Muscle of leg (tissue), 11 donors: Measurements from ENCODE around the gene PLA2G15. TPM values are rescaled to one million over a fixed set of nuclear protein-coding genes. Genes with fewer than 3 reads are reported as not detected.
A peak's percentile ranks its signal among the peaks of the same experiment; 100 is the strongest.

ENCODE experiments used
- DNase-seq: peaks from one replicate; pipeline ENCODE4 v3.0.0; 2013
- H3K27ac ChIP-seq: one replicate; pipeline ENCODE4 v1.5.1; 2013; ENCODE audit warnings: mild to moderate bottlenecking, low read length, control low read depth
- H3K27me3 ChIP-seq: one replicate; pipeline ENCODE4 v1.6.1; 2013; ENCODE audit warnings: low read length; ENCODE audit not compliant: control insufficient read depth, insufficient read depth
- H3K36me3 ChIP-seq: one replicate; pipeline ENCODE4 v1.6.1; 2013; ENCODE audit warnings: low read length; ENCODE audit not compliant: control insufficient read depth, insufficient read depth
- H3K4me1 ChIP-seq: one replicate; pipeline ENCODE4 v1.6.1; 2013; ENCODE audit warnings: low read length; ENCODE audit not compliant: control insufficient read depth, insufficient read depth
- H3K4me3 ChIP-seq: one replicate; pipeline ENCODE4 v1.5.1; 2013; ENCODE audit warnings: low read length, control low read depth
- H3K9me3 ChIP-seq: replicated peaks from 2 replicates; pipeline ENCODE4 v1.6.1; 2013; ENCODE audit warnings: low read depth, low read length; ENCODE audit not compliant: control insufficient read depth
- WGBS: methylation state at CpG from one replicate; pipeline ENCODE4 v1.1.5; 2013; ENCODE audit warnings: missing lambda C conversion rate; ENCODE audit not compliant: insufficient coverage; 5-methylcytosine and 5-hydroxymethylcytosine counted together
- polyA plus RNA-seq, 8 donors: library from polyadenylated mRNA; unstranded; fragments of 120-200 nt; gene quantifications; one replicate each; pipeline versions ENCODE4 v1.2.1 to v1.2.3, GENCODE V29; 2013; ENCODE audit warnings: inconsistent platforms in 1 of 8, low replicate concordance in 1 of 8; ENCODE audit not compliant: insufficient read length in 8 of 8, insufficient read depth in 1 of 8
- total RNA-seq: library from RNA; stranded (reverse); fragments of 120-200 nt; gene quantifications from one replicate; pipeline ENCODE4 v1.2.4, GENCODE V29; 2013

PLA2G15 gene
- total and polyA plus RNA-seq, 9 donors: 20.4 to 33.1 (median 23.7) TPM

DNA sequence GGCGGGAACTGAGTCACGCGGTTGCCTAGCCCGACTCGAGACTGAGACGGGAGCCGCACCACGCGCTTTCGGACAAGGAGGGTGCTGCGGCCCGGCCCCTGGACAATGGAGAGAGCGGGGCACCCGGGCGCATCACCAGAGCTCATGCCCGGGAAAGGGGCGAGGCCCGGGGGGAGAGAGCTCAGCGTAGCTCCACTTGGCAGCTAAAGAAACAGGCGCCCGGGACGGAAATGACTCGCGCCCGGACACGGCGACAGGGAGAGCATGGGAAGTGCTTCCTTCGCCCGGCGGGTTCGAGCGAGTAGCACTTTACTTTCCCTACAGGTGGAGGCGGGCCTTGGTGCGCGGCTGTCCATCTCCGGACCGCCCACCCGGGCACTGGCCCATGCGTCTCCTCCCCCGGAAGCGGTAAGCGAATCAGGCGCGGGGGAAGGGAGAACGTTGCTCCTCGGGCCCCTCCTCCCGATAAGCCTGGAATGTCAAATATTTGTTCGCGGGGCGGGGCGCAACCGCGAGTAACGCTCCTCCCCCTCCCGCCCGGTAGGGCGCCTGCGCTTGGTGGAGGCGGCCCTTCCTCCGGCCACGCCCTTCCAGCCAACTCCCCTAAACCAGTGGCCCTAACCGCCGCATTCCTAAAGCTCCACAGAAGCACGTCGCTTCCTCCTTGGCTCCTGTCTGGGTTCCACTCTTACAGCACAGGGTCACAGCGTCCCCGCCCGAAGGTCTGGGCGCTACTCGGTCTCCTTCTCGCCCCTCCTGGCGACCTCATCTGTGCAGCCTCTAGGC, 7.7 kb upstream of the PLA2G15 start:
- H3K4me1 ChIP-seq: peaks cover 35% of the 10 kb centered on the region
- DNase-seq: peak; percentile 98
- peak overlapping the region; percentile 66 for H3K4me3 ChIP-seq
- H3K9me3 ChIP-seq: no peaks in the 10 kb centered on the region
- peak overlapping the region; percentile 60 for H3K27ac ChIP-seq
- WGBS: under 1% methylated on average over 70 of the region's 72 CpGs
- no peaks in the 10 kb centered on the region for H3K36me3 ChIP-seq
- peaks cover 38% of the 10 kb centered on the region for H3K27me3 ChIP-seq

- no peak for DNase-seq
- Histone ChIP-seq H3K4me1 (peaks cover 35% of the 10 kb centered on the region), H3K36me3 (no peaks in the 10 kb centered on the region), H3K4me3 (peak overlapping the region; percentile 66), H3K27me3 (peaks cover 38% of the 10 kb centered on the region), H3K27ac (peak overlapping the region; percentile 60), H3K9me3 (no peaks in the 10 kb centered on the region)
- WGBS: 2% methylated on average over 12 of the region's 20 CpGs
Measured at GRCh38 chr16:68238029-68238345, 7.2 kb upstream of the PLA2G15 start.

DNA sequence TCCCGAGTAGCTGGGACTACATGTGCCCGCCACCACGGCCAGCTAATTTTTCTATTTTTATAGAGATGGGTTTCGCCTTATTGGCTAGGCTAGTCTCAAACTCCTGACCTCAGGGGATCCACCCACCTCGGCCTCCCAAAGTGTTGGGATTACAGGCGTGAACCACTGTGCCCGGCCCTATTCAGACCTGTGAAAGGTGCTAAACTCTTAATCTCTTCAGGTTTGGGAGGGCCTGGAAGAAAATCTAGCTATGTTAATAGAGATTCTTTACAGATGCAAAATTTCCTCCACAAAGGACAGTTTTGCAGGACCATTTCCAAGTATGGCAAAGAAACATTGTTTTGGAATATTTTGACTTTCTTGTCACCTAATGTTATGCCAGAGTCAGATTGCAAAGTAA, 3.1 kb upstream of the PLA2G15 start:
- Histone ChIP-seq H3K27me3 (peaks cover 7% of the 10 kb centered on the region), H3K4me3 (no peak overlapping the region)
- 92% methylated on average over 4 of the region's 7 CpGs for WGBS

GRCh38 chr16:68242926-68243858, 2.0 kb upstream of the PLA2G15 start:
- Histone ChIP-seq H3K9me3 (no peaks in the 10 kb centered on the region), H3K27me3 (peaks cover 3% of the 10 kb centered on the region), H3K36me3 (no peaks in the 10 kb centered on the region), H3K4me3 (no peak overlapping the region), H3K4me1 (peaks cover 42% of the 10 kb centered on the region), H3K27ac (no peak overlapping the region)
- WGBS: 70% methylated on average over 7 of the region's 9 CpGs
- no peak for DNase-seq

More for the DNA sequence above, 3.1 kb upstream of the PLA2G15 start:
- Histone ChIP-seq H3K36me3 (no peaks in the 10 kb centered on the region), H3K27ac (no peak overlapping the region), H3K4me1 (peaks cover 38% of the 10 kb centered on the region), H3K9me3 (no peaks in the 10 kb centered on the region)
- no peak for DNase-seq

GRCh38 chr16:68244481-68244902, 681 bp upstream of the PLA2G15 start:
- Histone ChIP-seq H3K9me3 (no peaks in the 10 kb centered on the region), H3K4me1 (peaks cover 48% of the 10 kb centered on the region)

DNA sequence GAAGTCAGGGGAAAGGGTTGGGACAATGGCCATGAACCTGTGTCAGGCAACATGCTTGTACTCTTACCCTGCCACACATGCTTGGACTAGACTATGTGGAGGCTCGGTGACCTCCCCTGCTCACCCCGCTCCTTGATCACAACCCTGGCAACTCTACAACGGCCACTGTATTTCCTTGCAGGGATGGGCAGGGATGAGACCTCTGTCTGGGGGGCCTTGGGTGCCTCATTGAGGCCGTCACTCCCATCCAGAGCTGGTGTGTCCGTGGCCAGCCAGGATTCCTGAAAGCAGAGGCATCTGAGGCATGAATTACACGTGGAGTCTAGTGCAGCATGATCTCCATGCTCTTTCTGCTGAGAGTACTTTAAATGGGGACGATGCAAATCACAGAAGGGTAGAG, 948 bp downstream of the PLA2G15 start:
- Histone ChIP-seq H3K4me3 (peak overlapping the region; percentile 82), H3K4me1 (peaks cover 46% of the 10 kb centered on the region), H3K36me3 (peaks cover 10% of the 10 kb centered on the region), H3K27me3 (no peaks in the 10 kb centered on the region), H3K9me3 (no peaks in the 10 kb centered on the region), H3K27ac (peak overlapping the region; percentile 26)
- WGBS: 78% methylated on average over 6 of the region's 7 CpGs
- DNase-seq: no peak

More at GRCh38 chr16:68244481-68244902, 681 bp upstream of the PLA2G15 start:
- no peak overlapping the region for H3K27ac ChIP-seq
- WGBS: 4% methylated on average over 20 of the region's 20 CpGs
- peak overlapping the region; percentile 82 for H3K4me3 ChIP-seq
- DNase-seq: no peak
- peaks cover 3% of the 10 kb centered on the region for H3K27me3 ChIP-seq
- peaks cover 6% of the 10 kb centered on the region for H3K36me3 ChIP-seq

DNA sequence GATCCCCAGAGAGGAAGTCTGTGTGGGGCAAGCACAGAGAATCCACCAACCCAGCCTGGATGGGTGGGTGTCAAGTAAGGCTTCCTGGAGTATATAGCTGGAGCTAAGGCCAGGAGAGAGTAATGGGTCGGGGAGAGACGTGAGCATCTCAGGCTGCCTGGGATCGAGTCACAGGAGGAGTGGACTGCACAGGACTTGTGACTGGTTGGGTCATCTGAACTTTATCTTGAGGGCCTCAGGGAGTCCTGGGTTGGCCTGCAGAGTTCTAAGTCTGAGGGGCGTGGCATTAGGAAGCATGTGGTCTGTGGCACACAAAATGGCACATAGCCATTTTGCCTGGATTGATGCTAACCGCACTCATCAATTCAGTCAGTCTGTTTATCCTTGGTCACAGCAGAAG, 1.5 kb downstream of the PLA2G15 start:
- Histone ChIP-seq H3K9me3 (no peaks in the 10 kb centered on the region), H3K36me3 (peaks cover 12% of the 10 kb centered on the region), H3K4me1 (peaks cover 51% of the 10 kb centered on the region), H3K27me3 (no peaks in the 10 kb centered on the region), H3K4me3 (no peak overlapping the region), H3K27ac (peak overlapping the region; percentile 35)
- no peak for DNase-seq
- WGBS: 77% methylated on average over 5 of the region's 5 CpGs

DNA sequence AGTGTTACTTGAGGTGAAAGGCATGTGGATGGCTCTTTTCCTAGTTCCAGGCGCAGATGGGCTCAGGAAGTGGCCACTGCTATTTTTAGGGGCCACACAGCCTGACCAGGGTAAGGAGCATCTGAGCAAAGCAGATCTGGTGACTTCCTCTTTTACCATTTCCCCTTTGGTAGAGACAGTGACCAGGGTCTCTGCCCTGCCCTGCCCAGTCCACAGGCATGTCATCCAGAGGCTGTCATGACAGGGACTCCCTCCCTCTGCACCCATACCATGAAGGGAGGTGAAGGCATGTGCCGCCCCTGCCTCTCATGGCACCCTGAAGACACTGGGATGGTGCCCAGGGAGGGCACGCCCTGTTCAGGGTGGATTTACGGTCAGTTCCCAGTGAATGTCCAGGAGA, 2.2 kb downstream of the PLA2G15 start:
- Histone ChIP-seq H3K27ac (peak overlapping the region; percentile 65), H3K4me3 (no peak overlapping the region), H3K27me3 (no peaks in the 10 kb centered on the region), H3K36me3 (peaks cover 12% of the 10 kb centered on the region), H3K4me1 (peaks cover 56% of the 10 kb centered on the region), H3K9me3 (no peaks in the 10 kb centered on the region)
- peak; percentile 69 for DNase-seq
- WGBS: 90% methylated on average over 4 of the region's 4 CpGs

- Histone ChIP-seq H3K4me3 (no peak overlapping the region), H3K4me1 (peaks cover 61% of the 10 kb centered on the region), H3K36me3 (peaks cover 13% of the 10 kb centered on the region), H3K27me3 (no peaks in the 10 kb centered on the region), H3K27ac (peak overlapping the region; percentile 65), H3K9me3 (no peaks in the 10 kb centered on the region)
- no peak for DNase-seq
- WGBS: 77% methylated on average over 3 of the region's 4 CpGs
Measured at GRCh38 chr16:68247932-68248331, 2.8 kb downstream of the PLA2G15 start.

GRCh38 chr16:68249371-68249770, 4.2 kb downstream of the PLA2G15 start:
- peaks cover 62% of the 10 kb centered on the region for H3K4me1 ChIP-seq
- H3K27ac ChIP-seq: peak overlapping the region; percentile 47
- H3K36me3 ChIP-seq: peaks cover 19% of the 10 kb centered on the region

More at GRCh38 chr16:68249371-68249770, 4.2 kb downstream of the PLA2G15 start:
- 100% methylated on average over 4 of the region's 4 CpGs for WGBS
- Histone ChIP-seq H3K27me3 (no peaks in the 10 kb centered on the region), H3K4me3 (no peak overlapping the region), H3K9me3 (no peaks in the 10 kb centered on the region)
- no peak for DNase-seq
